SKM-1 (cell line): Measurements from ENCODE around the gene PHC3.
"Not testable (repeated sequence)": the region's sequence is repeated elsewhere in the genome, so short reads cannot be mapped to it uniquely, and the experiment has no call there.

Experiments used
- DNase-seq: peaks from one replicate; lab custom pipeline; 2025; ENCODE audit not compliant: unreplicated experiment; lab: John Stamatoyannopoulos, UW

The PHC3 gene, protein sequence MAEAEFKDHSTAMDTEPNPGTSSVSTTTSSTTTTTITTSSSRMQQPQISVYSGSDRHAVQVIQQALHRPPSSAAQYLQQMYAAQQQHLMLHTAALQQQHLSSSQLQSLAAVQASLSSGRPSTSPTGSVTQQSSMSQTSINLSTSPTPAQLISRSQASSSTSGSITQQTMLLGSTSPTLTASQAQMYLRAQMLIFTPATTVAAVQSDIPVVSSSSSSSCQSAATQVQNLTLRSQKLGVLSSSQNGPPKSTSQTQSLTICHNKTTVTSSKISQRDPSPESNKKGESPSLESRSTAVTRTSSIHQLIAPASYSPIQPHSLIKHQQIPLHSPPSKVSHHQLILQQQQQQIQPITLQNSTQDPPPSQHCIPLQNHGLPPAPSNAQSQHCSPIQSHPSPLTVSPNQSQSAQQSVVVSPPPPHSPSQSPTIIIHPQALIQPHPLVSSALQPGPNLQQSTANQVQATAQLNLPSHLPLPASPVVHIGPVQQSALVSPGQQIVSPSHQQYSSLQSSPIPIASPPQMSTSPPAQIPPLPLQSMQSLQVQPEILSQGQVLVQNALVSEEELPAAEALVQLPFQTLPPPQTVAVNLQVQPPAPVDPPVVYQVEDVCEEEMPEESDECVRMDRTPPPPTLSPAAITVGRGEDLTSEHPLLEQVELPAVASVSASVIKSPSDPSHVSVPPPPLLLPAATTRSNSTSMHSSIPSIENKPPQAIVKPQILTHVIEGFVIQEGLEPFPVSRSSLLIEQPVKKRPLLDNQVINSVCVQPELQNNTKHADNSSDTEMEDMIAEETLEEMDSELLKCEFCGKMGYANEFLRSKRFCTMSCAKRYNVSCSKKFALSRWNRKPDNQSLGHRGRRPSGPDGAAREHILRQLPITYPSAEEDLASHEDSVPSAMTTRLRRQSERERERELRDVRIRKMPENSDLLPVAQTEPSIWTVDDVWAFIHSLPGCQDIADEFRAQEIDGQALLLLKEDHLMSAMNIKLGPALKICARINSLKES

DNA sequence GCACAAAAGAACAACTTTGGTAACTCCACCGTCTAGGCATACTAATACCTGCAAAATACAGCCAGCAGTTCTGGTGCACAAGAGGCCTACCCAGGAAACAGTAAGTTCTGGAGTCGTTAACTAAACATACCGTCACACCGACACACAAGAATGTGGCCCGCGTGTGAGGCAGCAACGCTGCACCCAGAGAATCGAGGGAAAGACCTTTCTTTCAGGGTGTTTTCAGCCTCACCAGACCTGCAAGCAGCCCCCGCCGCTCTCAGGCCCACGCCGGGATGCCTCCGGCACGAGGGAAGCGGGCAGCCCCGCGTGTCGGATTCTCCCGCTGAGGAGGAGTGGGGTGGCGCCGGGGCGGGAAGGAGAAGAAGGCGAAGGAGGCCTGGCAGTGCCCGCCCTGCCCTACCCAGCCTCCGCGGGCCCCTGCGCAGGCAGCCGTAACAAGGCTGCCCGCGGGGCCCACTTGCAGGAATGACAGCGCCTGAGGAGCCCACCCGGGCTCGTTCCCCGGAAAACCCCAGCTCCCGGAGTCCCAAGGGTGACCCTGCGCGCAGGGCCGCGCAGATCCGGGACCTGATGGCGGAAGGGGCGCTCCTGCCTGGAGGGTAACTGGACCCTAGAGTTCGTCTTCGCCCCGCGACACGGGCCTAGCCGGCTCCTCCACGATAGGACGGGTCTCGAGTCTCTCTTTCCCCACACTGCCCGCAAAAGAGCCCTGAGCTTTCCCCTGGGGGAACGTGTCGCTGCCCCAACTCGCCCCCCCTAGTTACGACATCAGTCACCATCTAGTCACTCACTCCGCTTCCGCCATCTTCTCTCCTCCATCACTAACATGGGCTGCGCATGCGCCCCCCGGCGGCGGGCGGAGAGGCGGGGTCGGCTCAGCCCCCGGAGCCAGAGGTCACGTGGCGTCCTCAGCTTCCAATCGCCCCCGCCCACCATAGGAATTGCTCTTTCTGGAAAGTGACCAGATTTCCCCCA is at the start of gene PHC3:
TSS of gene PHC3 (minus strand) at position 826 of the 978 bp plus-strand sequence. CDS start at position 808, 18 bp downstream.
- peak; percentile 90 for DNase-seq

DNA sequence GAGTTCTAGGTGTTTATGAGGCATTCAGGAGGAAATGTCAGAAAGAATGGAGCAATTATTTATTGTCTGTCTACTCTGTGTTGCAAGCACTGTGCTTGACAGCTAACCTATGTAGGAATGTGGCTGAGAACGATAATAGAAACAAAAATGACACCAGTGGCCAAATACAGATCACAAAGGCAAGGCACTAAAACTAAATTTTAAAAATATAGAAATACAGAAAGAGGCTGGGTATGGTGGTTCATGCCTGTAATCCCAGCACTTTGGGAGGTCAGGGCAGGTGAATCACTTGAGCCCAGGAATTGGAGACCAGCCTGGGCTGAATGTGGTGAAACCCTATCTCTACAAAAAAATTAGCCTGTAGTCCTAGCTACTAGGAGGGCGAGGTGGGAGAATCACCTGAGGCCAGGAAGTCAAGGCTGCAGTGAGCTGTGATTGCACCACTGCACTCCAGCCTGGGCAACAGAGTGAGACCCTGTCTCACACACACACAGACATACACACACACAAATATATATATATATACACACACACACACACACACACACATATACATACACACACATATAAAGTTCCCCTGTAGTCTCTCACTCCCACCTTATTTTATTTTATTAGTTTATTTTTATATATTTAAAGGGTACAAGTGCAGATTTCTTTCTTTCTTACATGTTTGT is 46.7 kb upstream of the PHC3 start:
- no peak for DNase-seq

DNA sequence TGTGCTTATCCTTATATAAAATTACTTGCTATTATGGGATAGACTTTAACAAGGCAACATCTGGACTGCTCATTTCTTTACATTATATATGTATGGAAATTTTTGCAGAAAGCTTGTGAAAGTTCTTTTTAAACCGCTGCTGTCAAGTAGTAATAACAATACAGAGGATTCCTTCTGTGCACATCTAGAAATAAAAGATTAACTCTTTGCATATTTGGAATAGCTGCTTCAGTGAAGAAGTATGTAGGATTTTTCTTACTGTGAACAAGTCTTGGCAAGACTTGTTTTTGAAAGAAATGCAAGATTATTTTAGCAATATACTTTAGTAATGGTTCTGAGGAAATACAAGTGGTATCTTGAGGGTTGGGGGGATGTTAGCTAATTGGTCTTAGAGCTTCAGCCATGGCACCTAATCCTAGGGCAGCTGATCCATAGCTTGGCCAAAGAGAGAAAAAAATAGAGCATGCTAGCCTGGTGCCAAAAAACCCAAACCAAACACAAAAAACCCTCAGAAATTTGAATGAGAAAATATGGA is 45.0 kb upstream of the PHC3 start:
- DNase-seq, result no peak

DNA sequence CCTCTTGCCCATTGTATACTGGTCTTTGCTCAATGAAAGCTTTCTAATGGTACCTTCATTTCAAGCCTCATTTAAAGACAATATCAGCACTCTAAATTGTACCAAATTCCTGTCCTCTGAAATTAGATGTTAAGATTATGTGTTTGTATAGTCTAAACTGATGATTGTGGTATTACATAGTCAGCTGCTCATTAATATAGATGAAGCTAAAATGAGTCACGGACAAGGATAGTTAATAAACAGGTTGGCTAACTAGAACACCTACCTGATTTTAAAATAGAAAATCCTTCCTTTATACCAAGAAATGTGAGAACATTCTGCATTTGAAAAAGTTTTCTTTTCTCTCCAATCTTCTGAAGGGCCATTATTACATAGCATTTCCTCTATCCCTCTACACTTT is 43.6 kb upstream of the PHC3 start:
- DNase-seq, result no peak

DNA sequence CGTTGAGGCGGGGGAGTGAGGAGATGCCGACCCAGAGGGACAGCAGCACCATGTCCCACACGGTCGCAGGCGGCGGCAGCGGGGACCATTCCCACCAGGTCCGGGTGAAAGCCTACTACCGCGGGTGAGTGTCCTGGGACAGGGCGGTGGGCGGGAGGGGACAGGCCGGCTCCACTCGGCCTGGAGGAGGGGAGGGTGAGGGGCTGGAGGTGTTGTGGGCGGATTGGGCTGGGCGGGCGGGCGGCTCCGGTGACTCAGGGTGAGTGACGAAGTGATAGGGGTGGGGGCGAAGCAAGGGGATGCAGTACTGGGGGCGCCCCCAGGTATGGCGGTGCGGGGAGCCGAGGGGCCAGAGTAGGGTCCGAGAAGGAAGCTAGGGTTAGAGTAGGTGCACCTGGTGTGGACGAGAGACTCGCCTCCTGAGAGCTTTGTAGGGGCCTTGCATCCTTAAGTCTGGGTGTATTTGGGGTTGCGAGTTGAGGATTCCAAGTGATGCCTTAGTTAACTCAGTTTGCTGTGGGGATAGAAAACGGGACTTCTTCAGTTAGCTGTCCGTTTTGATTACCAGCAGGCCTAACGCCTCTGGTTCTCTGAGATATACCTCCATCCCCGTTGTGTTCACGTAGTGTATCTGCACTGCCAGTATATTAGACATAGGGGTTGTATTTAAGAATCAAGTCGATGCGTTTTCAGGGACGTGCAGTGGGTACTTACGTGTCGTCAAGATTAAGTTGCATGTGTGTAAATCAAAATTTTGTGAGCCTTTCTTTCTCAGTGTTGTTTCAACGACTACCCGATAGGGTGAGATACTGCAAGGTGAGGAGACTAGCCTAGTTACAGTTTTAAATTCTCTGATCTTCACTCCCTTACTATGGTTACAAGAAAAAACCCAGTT is 41.4 kb upstream of the PHC3 start:
- no peak for DNase-seq

DNA sequence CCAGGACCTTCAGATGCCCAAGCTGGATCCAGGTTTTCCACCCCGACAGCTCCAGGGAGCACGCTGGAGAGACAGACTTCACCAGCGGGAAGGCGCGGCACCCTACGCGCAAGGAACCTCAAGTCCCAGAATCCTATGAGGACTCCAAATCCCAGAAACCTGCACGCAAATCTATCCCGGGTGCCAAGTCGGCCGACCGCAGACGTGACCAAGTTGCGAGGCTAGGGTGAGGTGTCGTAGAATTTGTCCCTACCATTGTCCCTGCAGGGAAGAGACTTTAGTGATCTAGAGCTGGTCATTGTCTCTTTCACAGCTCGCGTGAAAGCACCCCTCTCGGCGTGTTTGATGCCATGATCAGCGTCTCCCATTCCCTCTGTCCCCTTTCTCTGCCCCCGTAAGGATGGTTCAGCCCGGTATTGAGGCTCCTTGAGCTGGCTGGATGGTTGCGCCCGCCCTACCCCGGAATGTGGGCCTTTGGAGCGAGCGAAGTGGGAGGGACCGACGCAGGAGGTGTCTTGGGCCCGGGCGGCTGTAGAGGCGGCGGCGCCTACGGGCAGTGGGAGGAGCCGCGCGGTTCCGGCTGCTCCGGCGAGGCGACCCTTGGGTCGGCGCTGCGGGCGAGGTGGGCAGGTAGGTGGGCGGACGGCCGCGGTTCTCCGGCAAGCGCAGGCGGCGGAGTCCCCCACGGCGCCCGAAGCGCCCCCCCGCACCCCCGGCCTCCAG is 40.6 kb upstream of the PHC3 start, which contains the start of gene PRKCI:
TSS of gene PRKCI (plus strand) at position 501 of the 723 bp plus-strand sequence. CDS start 246 bp downstream, outside the sequence.
- peak; percentile 80 for DNase-seq

DNA sequence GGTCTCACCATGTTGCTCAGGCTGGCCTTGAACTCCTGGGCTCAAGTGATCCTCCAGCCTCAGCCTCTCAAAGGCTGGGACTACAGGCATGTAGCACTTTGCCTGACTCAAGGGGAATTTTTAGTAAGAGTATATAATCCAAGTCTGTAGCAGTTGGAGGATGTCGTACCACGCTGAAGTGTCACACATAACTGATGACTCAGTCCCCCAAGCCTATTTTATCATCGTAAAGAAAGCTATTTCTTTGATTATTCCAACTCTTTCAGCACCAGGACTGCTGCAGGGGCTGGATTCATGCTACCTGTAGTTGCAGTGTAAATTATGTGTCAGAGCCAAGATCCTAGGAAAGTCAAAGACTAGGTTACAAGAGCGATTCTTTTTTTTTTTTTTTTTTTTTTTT is 39.3 kb upstream of the PHC3 start:
- no peak for DNase-seq

DNA sequence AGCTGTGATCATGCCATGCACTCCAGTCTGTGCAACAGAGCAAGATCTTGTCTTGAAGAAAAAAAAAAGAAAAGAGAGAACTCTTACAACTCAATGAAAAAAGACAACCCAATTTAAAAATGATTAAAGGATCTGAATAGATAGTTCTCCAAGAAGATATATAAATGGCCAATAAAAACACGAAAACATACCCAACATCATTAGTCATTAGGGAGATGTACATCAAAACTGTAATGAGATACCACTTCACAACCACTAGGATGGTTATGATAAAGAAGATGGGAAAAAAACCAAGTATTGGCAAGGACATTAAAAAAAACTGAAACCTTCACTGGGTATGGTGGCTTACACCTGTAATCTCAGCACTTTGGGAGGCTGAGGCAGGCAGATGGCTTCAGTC is 38.3 kb upstream of the PHC3 start:
- no peak for DNase-seq

DNA sequence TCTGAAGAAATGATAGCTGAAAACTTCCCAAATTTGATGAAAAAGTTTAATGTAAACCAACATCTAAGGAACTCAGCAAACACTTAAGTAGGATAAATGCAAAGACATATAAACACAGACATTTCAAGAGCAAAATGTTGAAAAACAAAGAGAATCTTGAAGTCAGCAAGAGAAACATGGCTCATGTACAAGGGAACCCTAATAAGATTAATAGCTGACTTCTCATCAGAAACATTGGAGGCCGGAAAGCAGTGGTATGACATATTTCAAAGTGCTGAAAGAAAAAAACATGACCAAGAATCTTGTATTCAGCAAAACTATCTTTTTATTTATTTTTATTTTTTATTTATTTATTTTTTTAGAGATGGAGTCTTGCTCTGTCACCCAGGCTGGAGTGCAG is 30.1 kb upstream of the PHC3 start:
- no peak for DNase-seq

DNA sequence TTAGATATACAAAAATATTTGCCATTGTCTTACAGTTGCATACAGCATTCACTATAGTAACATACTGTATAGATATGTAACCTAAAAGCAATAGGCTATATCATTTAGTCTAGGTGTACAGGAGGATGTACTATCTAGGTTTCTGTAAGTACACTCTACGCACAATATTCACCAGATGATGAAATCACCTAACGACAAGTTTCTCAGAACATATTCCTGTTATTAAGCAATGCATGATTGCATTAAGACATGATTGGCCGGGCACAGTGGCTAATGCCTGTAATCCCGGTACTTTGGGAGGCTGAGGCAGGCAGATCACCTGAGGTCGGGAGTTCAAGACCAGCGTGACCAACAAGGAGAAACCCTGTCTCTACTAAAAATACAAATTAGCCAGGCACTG is 26.2 kb upstream of the PHC3 start:
- DNase-seq, result no peak

DNA sequence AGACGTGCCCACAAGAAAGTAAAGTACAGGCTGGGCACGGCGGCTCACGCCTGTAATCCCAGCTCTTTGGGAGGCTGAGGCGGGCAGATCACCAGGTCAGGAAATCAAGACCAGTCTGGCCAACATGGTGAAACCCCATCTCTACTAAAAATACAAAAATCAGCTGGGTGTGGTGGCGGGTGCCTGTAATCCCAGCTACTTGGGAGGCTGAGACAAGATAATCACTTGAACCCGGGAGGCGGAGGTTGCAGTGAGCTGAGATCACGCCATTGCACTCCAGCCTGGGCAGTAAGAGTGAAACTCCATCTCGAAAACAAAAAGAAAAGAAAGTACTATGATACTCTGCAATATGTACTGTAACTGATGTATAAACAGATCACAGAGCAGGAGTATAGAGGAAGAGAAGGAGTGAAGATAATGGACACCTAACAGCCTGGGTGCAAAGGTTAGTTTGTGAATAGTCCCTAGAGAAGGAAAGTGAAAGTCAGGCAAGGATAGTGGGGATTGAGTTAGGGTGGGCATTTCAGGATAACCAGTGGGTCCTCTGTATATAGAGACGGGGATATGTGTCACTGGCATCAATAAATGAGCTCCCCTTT is 24.7 kb upstream of the PHC3 start:
- not testable (repeated sequence) for DNase-seq

DNA sequence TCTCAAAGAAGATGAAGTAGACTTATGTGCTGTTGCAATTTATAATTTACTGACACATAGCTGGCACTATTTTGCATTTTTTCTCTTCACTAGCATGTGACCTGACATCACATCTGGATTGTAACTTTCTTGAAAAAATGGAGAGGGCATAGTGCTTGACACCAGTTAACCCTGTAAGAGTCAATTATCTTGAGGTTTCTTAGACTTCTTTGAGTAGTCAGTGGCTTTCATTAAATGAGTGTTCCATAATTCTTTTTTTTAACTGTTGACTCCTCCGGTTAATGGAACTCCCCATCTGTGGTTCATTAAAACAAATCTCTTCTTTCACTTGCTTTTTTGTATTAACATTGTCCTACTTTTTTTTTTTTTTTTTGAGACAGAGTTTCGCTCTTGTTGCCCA is 23.8 kb upstream of the PHC3 start:
- no peak for DNase-seq

DNA sequence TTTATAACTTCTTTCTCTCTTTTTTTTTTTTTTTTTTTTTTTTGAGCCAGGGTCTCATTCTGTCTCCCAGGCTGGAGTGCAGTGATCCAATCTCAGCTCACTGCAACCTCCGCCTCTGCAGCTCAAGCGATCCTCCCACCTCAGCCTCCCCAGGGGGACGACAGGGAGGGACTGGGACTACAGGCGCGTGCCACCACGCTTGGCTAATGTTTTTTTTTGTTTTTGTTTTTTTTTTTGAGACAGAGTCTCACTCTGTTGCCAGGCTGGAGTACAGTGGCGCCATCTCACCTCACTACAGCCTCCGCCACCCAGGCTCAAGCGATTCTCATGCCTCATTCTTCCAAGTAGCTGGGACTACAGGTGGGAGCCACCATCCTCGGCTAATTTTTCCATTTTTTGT is 23.0 kb upstream of the PHC3 start:
- DNase-seq, result no peak

DNA sequence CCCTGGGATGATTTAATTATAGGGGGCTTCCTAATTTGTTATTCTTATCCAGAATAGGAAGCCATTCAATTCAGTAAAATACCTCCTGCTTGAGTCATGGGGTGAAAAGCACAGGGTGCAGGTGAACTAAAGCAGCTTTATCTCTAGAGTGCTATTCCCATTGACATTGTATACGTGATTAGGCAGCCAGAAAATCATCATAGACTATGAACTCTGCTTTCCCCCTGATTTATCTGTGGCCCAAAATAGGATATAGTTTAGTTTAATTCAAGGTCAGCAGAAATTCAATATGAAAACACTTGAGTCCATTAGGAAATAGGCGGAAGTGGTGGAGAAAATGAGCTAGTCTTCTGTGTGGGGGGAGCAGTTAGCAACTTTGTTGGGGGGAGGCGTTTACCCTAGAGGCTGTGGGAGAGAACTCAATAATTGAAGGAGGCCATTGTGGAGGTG is 22.5 kb upstream of the PHC3 start:
- no peak for DNase-seq

DNA sequence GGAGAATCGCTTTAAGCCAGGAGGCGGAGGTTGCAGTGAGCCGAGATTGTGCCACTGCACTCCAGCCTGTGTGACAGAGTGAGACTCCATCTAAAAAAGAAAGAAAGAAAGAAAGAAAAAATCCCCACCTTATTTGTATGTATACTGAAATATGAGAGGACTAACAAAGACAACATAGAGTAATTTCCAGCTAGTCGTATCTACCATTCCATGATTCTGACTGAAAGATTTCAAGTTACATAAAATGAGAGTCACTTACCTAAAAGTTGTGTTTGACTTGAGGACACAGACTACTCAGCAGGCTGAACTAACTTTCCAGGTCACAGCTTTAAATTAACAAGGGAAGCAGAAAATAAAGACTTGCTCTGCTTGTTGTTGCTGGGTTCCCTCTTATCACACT is 21.9 kb upstream of the PHC3 start:
- no peak for DNase-seq

DNA sequence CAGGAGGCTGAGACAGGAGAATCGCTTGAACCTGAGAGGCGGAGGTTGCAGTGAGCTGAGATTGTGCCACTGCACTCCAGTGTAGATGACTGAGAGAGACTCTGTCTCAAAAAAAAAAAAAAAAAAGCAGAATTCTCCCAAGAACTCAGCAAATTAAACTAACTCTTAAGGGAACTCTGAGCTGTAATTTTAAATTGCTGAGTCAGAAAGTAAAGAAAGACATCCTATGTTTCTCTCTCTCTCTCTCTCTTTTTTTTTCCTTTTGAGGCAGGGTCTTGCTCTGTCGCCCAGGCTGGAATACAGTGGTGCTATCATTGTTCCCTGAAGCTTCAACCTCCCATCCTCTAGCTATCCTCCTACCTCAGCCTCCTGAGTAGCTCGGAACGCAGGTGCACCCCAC is 20.0 kb upstream of the PHC3 start:
- no peak for DNase-seq

DNA sequence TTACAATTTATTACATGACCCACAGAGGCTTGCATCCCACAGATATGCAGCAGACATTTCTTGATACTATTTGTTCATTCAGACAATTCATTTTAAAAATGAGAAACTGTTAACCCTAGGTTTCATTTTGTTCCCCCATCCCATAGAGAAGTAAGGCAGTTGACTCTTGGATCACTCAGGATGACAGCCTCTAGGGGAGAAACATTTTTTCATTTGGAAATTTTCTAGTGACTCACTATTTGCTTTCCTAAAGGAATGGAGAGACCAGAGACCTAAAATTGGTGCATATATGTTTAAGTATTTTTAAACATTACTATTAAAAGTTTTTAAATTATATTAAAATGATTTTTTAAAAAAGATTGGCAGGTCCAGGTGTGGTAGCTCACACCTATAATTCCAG is 19.5 kb upstream of the PHC3 start:
- no peak for DNase-seq

DNA sequence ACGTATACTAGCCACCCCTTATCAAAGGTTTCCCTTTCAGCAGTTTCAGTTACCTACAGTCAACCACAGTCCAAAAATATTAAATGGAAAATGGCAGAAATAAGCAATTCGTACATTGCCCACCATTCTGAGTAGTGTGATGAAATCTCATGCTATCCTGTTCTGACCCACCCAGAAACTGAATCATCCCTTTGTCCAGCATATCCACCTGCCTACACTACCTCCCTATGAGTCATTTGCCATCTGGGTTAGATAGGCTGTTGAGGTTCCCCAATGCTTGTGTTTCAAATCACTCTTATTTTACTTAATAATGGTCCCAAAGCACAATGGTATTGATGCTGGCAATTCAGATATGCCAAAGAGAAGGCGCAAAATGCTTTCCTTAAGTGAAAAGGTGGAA is 15.3 kb upstream of the PHC3 start:
- DNase-seq, result no peak
